SU-DHL-6 (cell line): ENCODE measurements around the gene SCML1.

Experiments used
- H2AFZ ChIP-seq: fragments of 200-600 bp; sonication (generic); 2 replicates; pipeline ENCODE4 v1.6.1; 2014; ENCODE audit warnings: low read depth, mild to moderate bottlenecking, moderate library complexity, mixed read lengths, antibody characterized with exemption, low read length; ENCODE audit not compliant: severe bottlenecking
- H3F3A ChIP-seq: fragments of 200-600 bp; shearing (Covaris generic); 2 replicates; pipeline ENCODE4 v1.6.0; 2016; ENCODE audit warnings: antibody characterized with exemption, mild to moderate bottlenecking; ENCODE audit not compliant: insufficient read depth
- H3K27ac ChIP-seq: fragments of 200-600 bp; sonication (generic); 2 replicates; pipeline ENCODE4 v1.5.1; 2016; ENCODE audit warnings: low read depth, mild to moderate bottlenecking, low read length, moderate library complexity, mixed read lengths
- H3K27me3 ChIP-seq: fragments of 200-600 bp; sonication (generic), shearing (Covaris generic); 2 replicates; pipeline ENCODE4 v1.6.0; 2014; ENCODE audit warnings: mild to moderate bottlenecking, low read length
- H3K36me3 ChIP-seq: fragments of 200-600 bp; sonication (generic); 2 replicates; pipeline ENCODE4 v1.6.1; 2014; ENCODE audit warnings: mild to moderate bottlenecking, low read length, mixed read lengths
- H3K4me2 ChIP-seq: fragments of 300-600, 200-600 bp; shearing (Covaris generic), sonication (generic); 2 replicates; pipeline ENCODE4 v1.6.0; 2014; ENCODE audit warnings: low read length, low read depth, mild to moderate bottlenecking; ENCODE audit not compliant: poor library complexity, severe bottlenecking
- H3K4me3 ChIP-seq: fragments of 200-600 bp; sonication (generic); 2 replicates; pipeline ENCODE4 v1.5.1; 2014; ENCODE audit warnings: antibody characterized with exemption, low read length, mild to moderate bottlenecking, mixed read lengths; ENCODE audit not compliant: insufficient read depth, poor library complexity, severe bottlenecking
- H3K79me2 ChIP-seq: fragments of 200-600 bp; sonication (generic); 2 replicates; pipeline ENCODE4 v1.6.1; 2014; ENCODE audit warnings: mild to moderate bottlenecking, low read length, moderate library complexity; ENCODE audit not compliant: insufficient read depth
- H3K9ac ChIP-seq: fragments of 200-600 bp; sonication (generic); 2 replicates; pipeline ENCODE4 v1.7.0; 2014; ENCODE audit warnings: mild to moderate bottlenecking, low read length
- H3K9me2 ChIP-seq: fragments of 200-600 bp; sonication (generic); replicated peaks from 2 replicates; pipeline ENCODE4 v1.6.1; 2014; ENCODE audit warnings: low read length; ENCODE audit not compliant: insufficient read depth
- H3K9me3 ChIP-seq: fragments of 200-600 bp; sonication (generic); 2 replicates; pipeline ENCODE4 v1.6.1; 2014; ENCODE audit warnings: low read length, mixed read lengths; ENCODE audit not compliant: insufficient read depth
- H4K20me1 ChIP-seq: fragments of 200-600 bp; sonication (generic); 2 replicates; pipeline ENCODE4 v1.6.1; 2014; ENCODE audit warnings: low read depth, mild to moderate bottlenecking, antibody characterized with exemption, low read length, moderate library complexity, mixed read lengths
- CTCF ChIP-seq: fragments of 200-600 bp; sonication (generic); IDR thresholded peaks from one replicate; pipeline ENCODE4 v1.5.1; 2017; ENCODE audit warnings: antibody characterized with exemption, mild to moderate bottlenecking, low read length, moderate library complexity; ENCODE audit not compliant: insufficient read depth, poor library complexity, severe bottlenecking
- EZH2phosphoT487 ChIP-seq: fragments of 200-600 bp; sonication (generic), shearing (Covaris generic); conservative IDR thresholded peaks from 2 replicates; pipeline ENCODE4 v1.6.1; 2018; ENCODE audit warnings: mild to moderate bottlenecking, antibody characterized with exemption, low read length, moderate library complexity, mixed read lengths

SCML1 gene

GRCh38 chrX:17744896-17745523 is 7.7 kb downstream of the SCML1 start:
- no peak overlapping the region for H2AFZ ChIP-seq
- H3K27me3 ChIP-seq: no peaks in the 10 kb centered on the region
- no peaks in the 10 kb centered on the region for H4K20me1 ChIP-seq
- no peaks in the 10 kb centered on the region for H3K9me2 ChIP-seq
- H3K4me3 ChIP-seq: no peak overlapping the region
- H3K79me2 ChIP-seq: no peaks in the 10 kb centered on the region
- H3K36me3 ChIP-seq: no peaks in the 10 kb centered on the region
- H3K9ac ChIP-seq: no peak overlapping the region
- H3F3A ChIP-seq: no peaks in the 10 kb centered on the region
- TF ChIP-seq CTCF (no peak), EZH2phosphoT487 (no peak)
- no peak overlapping the region for H3K27ac ChIP-seq
- H3K4me2 ChIP-seq: no peak overlapping the region
- H3K9me3 ChIP-seq: no peaks in the 10 kb centered on the region

GRCh38 chrX:17747692-17748091 is 10.4 kb downstream of the SCML1 start:
- Histone ChIP-seq H3K79me2 (no peaks in the 10 kb centered on the region), H3K4me2 (no peak overlapping the region), H4K20me1 (no peaks in the 10 kb centered on the region), H3K27ac (no peak overlapping the region), H3K27me3 (no peaks in the 10 kb centered on the region), H3K9me2 (no peaks in the 10 kb centered on the region), H3K36me3 (no peaks in the 10 kb centered on the region), H2AFZ (no peak overlapping the region), H3K4me3 (no peak overlapping the region), H3F3A (no peaks in the 10 kb centered on the region), H3K9ac (no peak overlapping the region), H3K9me3 (no peaks in the 10 kb centered on the region)
- TF ChIP-seq EZH2phosphoT487: no peak

- Histone ChIP-seq H4K20me1 (no peaks in the 10 kb centered on the region), H3K79me2 (no peaks in the 10 kb centered on the region), H3K4me3 (no peak overlapping the region), H3K9me3 (no peaks in the 10 kb centered on the region), H3K27me3 (no peaks in the 10 kb centered on the region), H3F3A (no peaks in the 10 kb centered on the region), H2AFZ (no peak overlapping the region), H3K4me2 (no peak overlapping the region), H3K36me3 (no peaks in the 10 kb centered on the region), H3K9me2 (no peaks in the 10 kb centered on the region), H3K9ac (no peak overlapping the region), H3K27ac (no peak overlapping the region)
- TF ChIP-seq CTCF: no peak
- TF ChIP-seq EZH2phosphoT487: no peak
These were observed 11.4 kb downstream of the SCML1 start for GRCh38 chrX:17748684-17749083.

GRCh38 chrX:17750436-17750835 is 13.1 kb downstream of the SCML1 start:
- Histone ChIP-seq H3K9ac (no peak overlapping the region), H3K9me3 (no peaks in the 10 kb centered on the region), H3K27ac (no peak overlapping the region), H4K20me1 (no peaks in the 10 kb centered on the region), H3K79me2 (no peaks in the 10 kb centered on the region), H3K4me2 (no peak overlapping the region), H2AFZ (no peak overlapping the region), H3K36me3 (no peaks in the 10 kb centered on the region), H3K27me3 (no peaks in the 10 kb centered on the region), H3K4me3 (no peak overlapping the region), H3F3A (no peaks in the 10 kb centered on the region), H3K9me2 (no peaks in the 10 kb centered on the region)
- no peak for TF ChIP-seq CTCF
- TF ChIP-seq EZH2phosphoT487: no peak
